Measurements from ENCODE around the gene RPUSD4. TPM values are rescaled to one million over a fixed set of nuclear protein-coding genes. Genes with fewer than 3 reads are reported as not detected.

The RPUSD4 gene
- total RNA-seq, 1 donor from 2014 or later = 21.6 TPM

DNA sequence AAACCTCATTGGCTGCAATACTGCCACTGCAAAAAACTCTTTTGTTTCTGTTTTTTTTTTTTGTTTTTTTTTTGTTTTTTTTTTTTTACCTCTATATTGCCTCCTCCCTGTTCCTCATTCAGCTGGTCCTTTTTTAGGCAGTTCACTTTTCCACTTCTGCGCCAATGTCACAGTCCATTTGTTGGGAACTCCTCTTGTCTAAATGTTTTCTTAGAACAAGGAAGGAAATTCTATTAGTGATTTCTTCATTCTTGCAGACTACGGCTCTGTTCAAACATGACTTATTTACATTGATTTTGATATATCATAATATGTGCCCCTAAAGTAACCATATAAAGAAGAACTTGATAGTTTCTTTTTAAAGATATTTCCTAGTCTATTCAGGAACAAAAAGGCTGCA, 3.0 kb upstream of the RPUSD4 start:
- no peak overlapping the region for H3K27ac ChIP-seq
- peaks cover 36% of the 10 kb centered on the region for H3K4me1 ChIP-seq
- TF ChIP-seq POLR2AphosphoS5 (IDR thresholded peaks at IDR 0.05; ENCODE audit: insufficient read depth in 1 of 2, low read depth in 1 of 2) = no peak
- TF ChIP-seq, protein P1, sequence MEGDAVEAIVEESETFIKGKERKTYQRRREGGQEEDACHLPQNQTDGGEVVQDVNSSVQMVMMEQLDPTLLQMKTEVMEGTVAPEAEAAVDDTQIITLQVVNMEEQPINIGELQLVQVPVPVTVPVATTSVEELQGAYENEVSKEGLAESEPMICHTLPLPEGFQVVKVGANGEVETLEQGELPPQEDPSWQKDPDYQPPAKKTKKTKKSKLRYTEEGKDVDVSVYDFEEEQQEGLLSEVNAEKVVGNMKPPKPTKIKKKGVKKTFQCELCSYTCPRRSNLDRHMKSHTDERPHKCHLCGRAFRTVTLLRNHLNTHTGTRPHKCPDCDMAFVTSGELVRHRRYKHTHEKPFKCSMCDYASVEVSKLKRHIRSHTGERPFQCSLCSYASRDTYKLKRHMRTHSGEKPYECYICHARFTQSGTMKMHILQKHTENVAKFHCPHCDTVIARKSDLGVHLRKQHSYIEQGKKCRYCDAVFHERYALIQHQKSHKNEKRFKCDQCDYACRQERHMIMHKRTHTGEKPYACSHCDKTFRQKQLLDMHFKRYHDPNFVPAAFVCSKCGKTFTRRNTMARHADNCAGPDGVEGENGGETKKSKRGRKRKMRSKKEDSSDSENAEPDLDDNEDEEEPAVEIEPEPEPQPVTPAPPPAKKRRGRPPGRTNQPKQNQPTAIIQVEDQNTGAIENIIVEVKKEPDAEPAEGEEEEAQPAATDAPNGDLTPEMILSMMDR (IDR thresholded peaks at IDR 0.05) = no peak
- TF ChIP-seq POLR2A (IDR thresholded peaks at IDR 0.05) = no peak
- no peaks in the 10 kb centered on the region for H3K27me3 ChIP-seq
- peaks cover 0 to 3% of the 10 kb centered on the region in 2 donors for H3K36me3 ChIP-seq
- H3K9me3 ChIP-seq = no peaks in the 10 kb centered on the region
- intact Hi-C loops (cut with DNase I) = loop anchor here (10.0 kb wide), 1 partner anchor 50 kb away; the partner anchor contains the start of genes FOXRED1 and SRPRA
- H3K4me3 ChIP-seq = no peak overlapping the region
- no peak for DNase-seq (ENCODE audit: extremely low spot score in 2 of 2)

DNA sequence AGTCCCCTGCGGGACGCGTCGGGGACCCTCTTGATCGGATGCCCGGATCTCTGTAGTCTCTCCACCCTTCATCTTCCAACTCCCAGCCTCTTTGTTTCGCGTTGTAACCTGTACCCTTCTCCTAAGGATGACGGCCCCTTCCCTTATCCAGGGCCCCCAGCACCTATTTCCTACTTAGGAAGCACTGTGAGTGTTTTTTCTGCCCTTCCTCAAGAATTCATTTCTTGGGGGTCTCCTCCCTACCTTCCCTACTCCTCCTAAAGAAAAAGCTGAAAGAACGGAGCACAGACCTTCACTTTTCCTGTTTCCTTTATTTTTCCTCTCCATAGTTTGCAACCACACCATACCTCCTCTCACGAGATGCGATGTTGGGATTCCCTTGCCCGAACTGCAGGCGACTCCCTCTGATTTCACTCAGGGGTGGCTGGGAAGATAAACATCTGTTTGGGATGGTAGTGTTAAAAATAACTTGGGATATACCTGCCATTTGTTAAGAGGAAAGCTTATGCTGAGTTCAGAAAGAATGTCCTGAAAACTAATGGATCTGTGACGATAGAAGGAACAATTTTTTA, 725 bp upstream of the RPUSD4 start:
- no peak for DNase-seq (ENCODE audit: extremely low spot score in 2 of 2)
- peaks cover 0 to 22% of the 10 kb centered on the region in 2 donors for H3K36me3 ChIP-seq
- H3K9me3 ChIP-seq = no peaks in the 10 kb centered on the region
- peak overlapping the region; percentile 22 for H3K27ac ChIP-seq
- H3K4me3 ChIP-seq = peak overlapping the region; percentile 88 to 95
- H3K27me3 ChIP-seq = no peaks in the 10 kb centered on the region
- TF ChIP-seq POLR2A (IDR thresholded peaks at IDR 0.05) (no peak), POLR2AphosphoS5 (IDR thresholded peaks at IDR 0.05; ENCODE audit: insufficient read depth in 1 of 2, low read depth in 1 of 2) (no peak)
- TF ChIP-seq, protein P1 (IDR thresholded peaks at IDR 0.05) = no peak
- intact Hi-C loops (cut with DNase I) = loop anchor here (10.0 kb wide), 1 partner anchor 53 kb away; the partner anchor contains the start of genes FOXRED1 and SRPRA
- peaks cover 36% of the 10 kb centered on the region for H3K4me1 ChIP-seq

DNA sequence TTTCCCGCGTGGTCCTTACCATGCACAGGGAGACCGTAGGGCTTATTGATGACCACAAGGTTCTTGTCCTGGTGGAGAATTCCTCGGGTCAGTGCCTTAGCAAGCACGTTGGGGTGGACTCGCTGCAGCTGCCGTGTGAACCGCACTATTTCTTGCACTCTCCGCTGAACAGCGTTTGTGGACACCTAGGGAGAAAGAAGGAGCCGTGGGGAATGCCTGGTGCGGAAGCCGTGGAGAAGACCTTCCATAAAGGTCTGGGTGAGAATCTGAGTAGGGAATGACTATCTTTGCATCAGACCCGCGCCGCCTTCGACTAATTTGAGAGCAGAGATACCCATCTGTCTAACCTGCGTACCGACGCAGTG, 597 bp downstream of the RPUSD4 start:
- H3K27me3 ChIP-seq = no peaks in the 10 kb centered on the region
- peaks cover 0 to 31% of the 10 kb centered on the region in 2 donors for H3K36me3 ChIP-seq
- peaks cover 36% of the 10 kb centered on the region for H3K4me1 ChIP-seq
- DNase-seq (ENCODE audit: extremely low spot score in 2 of 2) = no peak
- no peak overlapping the region for H3K27ac ChIP-seq
- intact Hi-C loops (cut with DNase I) = loop anchor here (10.0 kb wide), 1 partner anchor 54 kb away; the partner anchor contains the start of genes FOXRED1 and SRPRA
- no peaks in the 10 kb centered on the region for H3K9me3 ChIP-seq
- peak overlapping the region; percentile 88 to 95 for H3K4me3 ChIP-seq
- no peak for TF ChIP-seq POLR2AphosphoS5 (IDR thresholded peaks at IDR 0.05; ENCODE audit: insufficient read depth in 1 of 2, low read depth in 1 of 2)
- TF ChIP-seq POLR2A (IDR thresholded peaks at IDR 0.05) = no peak
- TF ChIP-seq, protein P1 (IDR thresholded peaks at IDR 0.05) = no peak

DNA sequence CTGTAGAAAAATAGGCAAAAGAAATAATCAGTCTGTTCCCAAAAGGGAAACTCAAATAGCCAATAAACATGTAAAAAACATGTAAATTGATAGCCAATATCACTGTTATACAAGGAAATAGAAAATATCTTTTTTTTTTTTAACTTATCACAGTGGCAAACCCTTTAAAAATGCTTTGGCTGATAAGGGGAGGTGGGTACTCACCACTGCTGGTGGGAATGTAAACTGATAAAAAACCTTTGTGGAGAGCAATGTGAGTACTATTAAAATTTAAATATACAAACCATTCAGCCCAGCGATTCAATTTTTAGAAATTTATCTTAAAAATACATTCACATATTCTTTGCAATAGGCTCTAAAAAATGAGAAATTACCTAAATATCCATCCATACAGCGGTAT, 3.6 kb downstream of the RPUSD4 start:
- H3K27ac ChIP-seq = no peak overlapping the region
- intact Hi-C loops (cut with DNase I) = loop anchor here (1.0 kb wide), 1 partner anchor 22 kb away; no protein-coding TSS in a partner anchor
- no peak for DNase-seq (ENCODE audit: extremely low spot score in 2 of 2)
- TF ChIP-seq POLR2A (IDR thresholded peaks at IDR 0.05) (no peak), POLR2AphosphoS5 (IDR thresholded peaks at IDR 0.05; ENCODE audit: insufficient read depth in 1 of 2, low read depth in 1 of 2) (no peak)
- TF ChIP-seq, protein P1 (IDR thresholded peaks at IDR 0.05) = no peak
- H3K36me3 ChIP-seq = peaks cover 0 to 60% of the 10 kb centered on the region in 2 donors
- no peak overlapping the region for H3K4me3 ChIP-seq
- peaks cover 25% of the 10 kb centered on the region for H3K4me1 ChIP-seq
- no peaks in the 10 kb centered on the region for H3K27me3 ChIP-seq
- no peaks in the 10 kb centered on the region for H3K9me3 ChIP-seq

DNA sequence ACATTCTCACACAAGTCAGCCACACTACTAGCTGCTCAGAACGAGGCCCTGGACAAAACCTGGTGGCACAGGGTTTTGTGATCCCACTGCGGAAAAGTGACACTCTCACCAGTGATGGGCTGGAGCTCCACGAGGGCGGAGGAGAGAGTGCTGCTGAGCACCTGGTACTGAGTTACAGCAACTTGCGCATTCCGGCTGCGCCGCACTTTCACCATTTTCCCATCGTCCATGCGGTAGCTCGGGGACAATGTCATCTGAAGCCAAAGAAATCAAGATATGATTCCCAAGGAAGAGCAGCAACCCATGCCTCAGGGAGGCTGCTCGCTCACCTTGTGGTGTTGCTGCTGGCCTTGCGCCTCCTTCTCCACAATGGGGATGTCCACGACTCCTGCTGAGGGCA, 6.1 kb downstream of the RPUSD4 start:
- intact Hi-C loops (cut with DNase I) = no loop called here
- H3K4me3 ChIP-seq = no peak overlapping the region
- H3K36me3 ChIP-seq = peaks cover 0 to 83% of the 10 kb centered on the region in 2 donors
- H3K27ac ChIP-seq = no peak overlapping the region
- no peak for DNase-seq (ENCODE audit: extremely low spot score in 2 of 2)
- no peak for TF ChIP-seq POLR2AphosphoS5 (IDR thresholded peaks at IDR 0.05; ENCODE audit: insufficient read depth in 1 of 2, low read depth in 1 of 2)
- TF ChIP-seq POLR2A (IDR thresholded peaks at IDR 0.05) = no peak
- TF ChIP-seq, protein P1 (IDR thresholded peaks at IDR 0.05) = no peak
- peaks cover 7% of the 10 kb centered on the region for H3K4me1 ChIP-seq
- no peaks in the 10 kb centered on the region for H3K9me3 ChIP-seq
- H3K27me3 ChIP-seq = no peaks in the 10 kb centered on the region

Data from vagina (tissue), 2 donors.